Raji (cell line): Measurements from ENCODE around the gene ANKRD39.

Experiments
- POLR2A ChIP-seq: IDR thresholded peaks from 2 replicates; pipeline ENCODE4 v1.6.1; 2011; ENCODE audit warnings: low read depth, low read length, control low read depth; ENCODE audit not compliant: insufficient read depth

The ANKRD39 gene

GRCh38 chr2:96800061-96801004, 57.5 kb downstream of the ANKRD39 start:
- TF ChIP-seq POLR2A: no peak

GRCh38 chr2:96799623-96799935, 58.2 kb downstream of the ANKRD39 start:
- TF ChIP-seq POLR2A: no peak

- TF ChIP-seq POLR2A: no peak
These were observed 58.8 kb downstream of the ANKRD39 start for GRCh38 chr2:96798733-96799622.
